Measurements from ENCODE around the gene FGD1. TPM values are rescaled to one million over a fixed set of nuclear protein-coding genes. Genes with fewer than 3 reads are reported as not detected.

The FGD1 gene
- total RNA-seq, 1 donor from 2014 or later: 7.5 TPM

GRCh38 chrX:54473993-54474859 is 21.8 kb downstream of the FGD1 start:
- DNase-seq: no peak

GRCh38 chrX:54470054-54470760 is 25.8 kb downstream of the FGD1 start:
- DNase-seq: no peak

- DNase-seq: peak; percentile 15
Observed at GRCh38 chrX:54452920-54453319, 43.1 kb downstream of the FGD1 start.

- no peak for DNase-seq
Observed at GRCh38 chrX:54449929-54450328, 46.1 kb downstream of the FGD1 start.

- DNase-seq: no peak
Observed at GRCh38 chrX:54447461-54447860, 48.6 kb downstream of the FGD1 start.

- no peak for DNase-seq
Observed at GRCh38 chrX:54446084-54446483, 50.0 kb downstream of the FGD1 start.

- DNase-seq: no peak
Observed at GRCh38 chrX:54444752-54445151, 51.3 kb downstream of the FGD1 start.

- DNase-seq: no peak
Observed at GRCh38 chrX:54442790-54443189, 53.2 kb downstream of the FGD1 start.

GRCh38 chrX:54439960-54440871 is 55.8 kb downstream of the FGD1 start, which contains the start of gene TSR2:
TSR2 (plus strand) TSS chrX:54440404; CDS start chrX:54440422, 18 bp downstream.
- DNase-seq: peak; percentile 92

- no peak for DNase-seq
Observed at GRCh38 chrX:54435121-54435520, 60.9 kb downstream of the FGD1 start.

GRCh38 chrX:54430519-54430918 is 65.5 kb downstream of the FGD1 start:
- DNase-seq: no peak

GRCh38 chrX:54427837-54428424 is 68.1 kb downstream of the FGD1 start:
- no peak for DNase-seq

GRCh38 chrX:54423161-54423888 is 72.7 kb downstream of the FGD1 start:
- DNase-seq: no peak

GRCh38 chrX:54422168-54422567 is 73.9 kb downstream of the FGD1 start:
- no peak for DNase-seq

GRCh38 chrX:54419559-54420302 is 76.3 kb downstream of the FGD1 start:
- no peak for DNase-seq

- DNase-seq: no peak
Observed at GRCh38 chrX:54416965-54417364, 79.1 kb downstream of the FGD1 start.

- peak; percentile 23 for DNase-seq
Observed at GRCh38 chrX:54415534-54416350, 80.3 kb downstream of the FGD1 start.

GRCh38 chrX:54413753-54414152 is 82.3 kb downstream of the FGD1 start:
- DNase-seq: no peak

- peak; percentile 63 for DNase-seq
Observed at GRCh38 chrX:54411732-54412131, 84.3 kb downstream of the FGD1 start.

GRCh38 chrX:54407266-54407665 is 88.8 kb downstream of the FGD1 start:
- no peak for DNase-seq
